Mesenchymal stem cell (in vitro differentiated cells and primary cell): ENCODE measurements around the gene FAM13C.

Source experiments
- DNase-seq: peaks from one replicate; pipeline ENCODE4 v3.0.0-alpha.2; 2013
- H2AFZ ChIP-seq: one replicate; pipeline ENCODE4 v1.6.1; 2013; ENCODE audit warnings: low read depth, mild to moderate bottlenecking, control low read depth, inconsistent platforms, low read length, moderate library complexity
- H2AK5ac ChIP-seq: 2 replicates; pipeline ENCODE4 v1.6.1; 2013; ENCODE audit warnings: low read length, moderate library complexity, mild to moderate bottlenecking, inconsistent platforms; ENCODE audit not compliant: severe bottlenecking
- H2BK120ac ChIP-seq: one replicate; pipeline ENCODE4 v1.6.1; 2013; ENCODE audit warnings: low read depth, mild to moderate bottlenecking, inconsistent platforms, low read length, moderate library complexity
- H2BK12ac ChIP-seq, 2 experiments: one replicate each; pipeline ENCODE4 v1.6.1; 2013; ENCODE audit warnings: inconsistent platforms in 2 of 2, low read length in 2 of 2, mild to moderate bottlenecking in 2 of 2, moderate library complexity in 2 of 2, control low read depth in 1 of 2
- H2BK15ac ChIP-seq: one replicate; pipeline ENCODE4 v1.6.1; 2013; ENCODE audit warnings: mild to moderate bottlenecking, low read depth, inconsistent platforms; ENCODE audit not compliant: poor library complexity, severe bottlenecking
- H2BK5ac ChIP-seq: 2 replicates; pipeline ENCODE4 v1.6.1; 2013; ENCODE audit warnings: low read depth, mild to moderate bottlenecking, low read length, control low read depth, inconsistent platforms; ENCODE audit not compliant: poor library complexity, severe bottlenecking
- H3K14ac ChIP-seq, 2 experiments: one replicate each; pipeline ENCODE4 v1.6.1; 2013; ENCODE audit warnings: inconsistent platforms in 2 of 2, low read length in 2 of 2, control low read depth in 1 of 2, mild to moderate bottlenecking in 1 of 2, moderate library complexity in 1 of 2
- H3K18ac ChIP-seq, 2 experiments: one replicate each; pipeline ENCODE4 v1.6.1; 2013; ENCODE audit warnings: inconsistent platforms in 2 of 2, low read length in 2 of 2, control low read depth in 1 of 2, low read depth in 1 of 2, mild to moderate bottlenecking in 1 of 2
- H3K23ac ChIP-seq, 2 experiments: one replicate each; pipeline ENCODE4 v1.6.1; 2013; ENCODE audit warnings: inconsistent platforms in 2 of 2, low read length in 2 of 2, mild to moderate bottlenecking in 2 of 2, moderate library complexity in 2 of 2, control low read depth in 1 of 2
- H3K27ac ChIP-seq: 2 replicates; pipeline ENCODE4 v1.5.1; 2013; ENCODE audit warnings: mild to moderate bottlenecking, moderate library complexity, low read length, control low read depth, inconsistent platforms; ENCODE audit not compliant: poor library complexity, severe bottlenecking
- H3K27me3 ChIP-seq, 2 experiments: 2 replicates each; pipeline versions ENCODE4 v1.6.1 to v1.7.0; 2013; ENCODE audit warnings: low read length in 2 of 2, mild to moderate bottlenecking in 2 of 2, moderate library complexity in 2 of 2, control low read depth in 1 of 2, inconsistent platforms in 1 of 2; ENCODE audit not compliant: control insufficient read depth in 1 of 2, insufficient read depth in 1 of 2
- H3K36me3 ChIP-seq, 2 experiments: 2 replicates each; pipeline versions ENCODE4 v1.6.1 to v1.7.0; 2013; ENCODE audit warnings: low read length in 2 of 2, control low read depth in 1 of 2, inconsistent platforms in 1 of 2, low read depth in 1 of 2, mild to moderate bottlenecking in 1 of 2; ENCODE audit not compliant: insufficient read depth in 2 of 2, control insufficient read depth in 1 of 2
- H3K4ac ChIP-seq, 2 experiments: one replicate each; pipeline ENCODE4 v1.6.1; 2013; ENCODE audit warnings: inconsistent platforms in 2 of 2, low read length in 2 of 2, mild to moderate bottlenecking in 2 of 2, moderate library complexity in 2 of 2, control low read depth in 1 of 2, low read depth in 1 of 2
- H3K4me1 ChIP-seq: 2 replicates; pipeline ENCODE4 v1.6.1; 2013; ENCODE audit warnings: low read depth, low read length, control low read depth; ENCODE audit not compliant: control insufficient read depth, insufficient read depth
- H3K4me2 ChIP-seq: 2 replicates; pipeline ENCODE4 v1.6.1; 2013; ENCODE audit warnings: low read length, mild to moderate bottlenecking, inconsistent platforms; ENCODE audit not compliant: poor library complexity, severe bottlenecking
- H3K4me3 ChIP-seq, 2 experiments: 2 replicates each; pipeline versions ENCODE4 v1.5.1 to v1.7.0; 2013; ENCODE audit warnings: low read length in 2 of 2, mild to moderate bottlenecking in 2 of 2, control low read depth in 1 of 2, low read depth in 1 of 2; ENCODE audit not compliant: insufficient read depth in 1 of 2
- H3K79me1 ChIP-seq: replicated peaks from 2 replicates; pipeline ENCODE4 v1.6.1; 2013; ENCODE audit warnings: mild to moderate bottlenecking, control low read depth, low read length, inconsistent platforms; ENCODE audit not compliant: poor library complexity, severe bottlenecking
- H3K9ac ChIP-seq: 2 replicates; pipeline ENCODE4 v1.7.0; 2013; ENCODE audit warnings: mild to moderate bottlenecking, low read length, moderate library complexity
- H3K9me3 ChIP-seq: 2 replicates; pipeline ENCODE4 v1.7.0; 2013; ENCODE audit warnings: mild to moderate bottlenecking, low read length; ENCODE audit not compliant: control insufficient read depth
- H4K8ac ChIP-seq: one replicate; pipeline ENCODE4 v1.6.1; 2013; ENCODE audit warnings: inconsistent platforms, mild to moderate bottlenecking, low read length, moderate library complexity
- H4K91ac ChIP-seq: one replicate; pipeline ENCODE4 v1.6.1; 2013; ENCODE audit warnings: mild to moderate bottlenecking, low read length, inconsistent platforms
- whole genome bisulfite sequencing: methylation state at CpG from one replicate; pipeline ENCODE4 v1.1.7; 2013; ENCODE audit warnings: mixed read lengths; 5-methylcytosine and 5-hydroxymethylcytosine counted together

The FAM13C gene

DNA sequence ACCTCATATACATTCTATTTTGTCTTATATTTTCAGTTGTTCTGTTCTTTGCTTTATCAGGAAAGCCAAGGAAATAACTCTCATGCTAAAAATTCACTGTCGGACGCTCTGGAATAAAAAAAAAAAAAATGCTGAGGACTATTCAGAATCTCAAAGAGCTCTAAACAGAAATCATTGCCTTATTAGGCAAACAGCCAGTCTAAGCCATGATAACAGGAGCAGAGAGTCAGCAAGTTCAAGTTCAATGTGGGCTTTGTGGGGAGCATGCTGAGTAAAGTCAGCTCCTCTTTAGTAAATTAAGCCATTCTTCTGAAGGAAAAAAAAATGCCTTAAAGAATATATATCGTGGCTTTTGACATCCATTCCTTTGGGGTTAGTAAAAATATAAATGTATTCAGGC lies 13.6 kb upstream of the FAM13C start:
- H3K9ac ChIP-seq, result no peak overlapping the region
- H2BK15ac ChIP-seq, result no peak overlapping the region
- H3K4me2 ChIP-seq, result no peak overlapping the region
- DNase-seq, result no peak
- H2BK5ac ChIP-seq, result no peak overlapping the region
- no peaks in the 10 kb centered on the region for H3K27me3 ChIP-seq
- H2BK12ac ChIP-seq, result no peak overlapping the region
- no peak overlapping the region for H4K8ac ChIP-seq
- H2BK120ac ChIP-seq, result no peak overlapping the region
- H3K79me1 ChIP-seq, result no peaks in the 10 kb centered on the region
- WGBS, result 100% methylated on average over 2 of the region's 3 CpGs
- no peak overlapping the region for H3K4ac ChIP-seq
- H4K91ac ChIP-seq, result no peak overlapping the region
- no peaks in the 10 kb centered on the region for H3K9me3 ChIP-seq
- no peak overlapping the region for H2AFZ ChIP-seq
- H3K4me1 ChIP-seq, result no peaks in the 10 kb centered on the region
- no peak overlapping the region for H2AK5ac ChIP-seq
- no peak overlapping the region for H3K27ac ChIP-seq
- no peak overlapping the region for H3K23ac ChIP-seq
- H3K14ac ChIP-seq, result no peak overlapping the region
- no peaks in the 10 kb centered on the region for H3K36me3 ChIP-seq
- H3K18ac ChIP-seq, result no peak overlapping the region
- no peak overlapping the region for H3K4me3 ChIP-seq

DNA sequence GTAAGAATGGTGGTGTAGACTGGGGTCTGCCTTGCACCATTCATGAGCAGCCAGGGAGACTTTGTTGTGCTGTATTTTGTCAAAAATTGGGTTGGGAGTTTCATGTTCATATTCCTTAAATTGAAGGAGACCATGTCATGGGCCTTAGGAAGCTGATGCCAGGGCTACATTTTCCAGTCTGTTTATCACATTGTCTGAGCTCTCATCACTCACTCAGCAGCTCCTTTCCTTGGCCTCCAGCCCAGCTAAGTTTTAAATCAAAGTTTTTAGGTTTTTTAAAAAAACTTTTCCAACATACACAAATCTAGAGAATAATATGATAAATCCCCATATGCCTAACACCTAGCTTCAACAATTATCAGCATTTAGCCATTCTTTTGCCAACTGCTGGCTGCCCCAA lies 12.6 kb upstream of the FAM13C start:
- H3K79me1 ChIP-seq, result no peaks in the 10 kb centered on the region
- H2BK15ac ChIP-seq, result no peak overlapping the region
- H3K27me3 ChIP-seq, result no peaks in the 10 kb centered on the region
- H3K4me3 ChIP-seq, result no peak overlapping the region
- H3K23ac ChIP-seq, result no peak overlapping the region
- no peak overlapping the region for H4K91ac ChIP-seq
- H3K4me2 ChIP-seq, result no peak overlapping the region
- DNase-seq, result no peak
- H3K18ac ChIP-seq, result peak overlapping the region in 1 of 2 experiments; percentile 43
- no peak overlapping the region for H4K8ac ChIP-seq
- no peak overlapping the region for H2AFZ ChIP-seq
- H3K4ac ChIP-seq, result no peak overlapping the region
- H2BK12ac ChIP-seq, result peak overlapping the region in 1 of 2 experiments; percentile 71
- no peaks in the 10 kb centered on the region for H3K4me1 ChIP-seq
- no peaks in the 10 kb centered on the region for H3K9me3 ChIP-seq
- no peak overlapping the region for H3K14ac ChIP-seq
- H2BK5ac ChIP-seq, result no peak overlapping the region
- no peak overlapping the region for H3K27ac ChIP-seq
- H2AK5ac ChIP-seq, result no peak overlapping the region
- H3K36me3 ChIP-seq, result no peaks in the 10 kb centered on the region
- no peak overlapping the region for H2BK120ac ChIP-seq
- H3K9ac ChIP-seq, result no peak overlapping the region

- H2BK12ac ChIP-seq, result no peak overlapping the region
- H3K36me3 ChIP-seq, result no peaks in the 10 kb centered on the region
- H4K8ac ChIP-seq, result no peak overlapping the region
- no peaks in the 10 kb centered on the region for H3K79me1 ChIP-seq
- WGBS, result 84% methylated on average over 1 of the region's 3 CpGs
- no peaks in the 10 kb centered on the region for H3K27me3 ChIP-seq
- no peak overlapping the region for H3K18ac ChIP-seq
- H2BK15ac ChIP-seq, result no peak overlapping the region
- no peak overlapping the region for H2AK5ac ChIP-seq
- no peak overlapping the region for H3K4ac ChIP-seq
- no peak overlapping the region for H3K27ac ChIP-seq
- no peak overlapping the region for H3K4me3 ChIP-seq
- H3K9me3 ChIP-seq, result no peaks in the 10 kb centered on the region
- H3K9ac ChIP-seq, result peak overlapping the region; percentile 6
- no peak overlapping the region for H2BK5ac ChIP-seq
- no peaks in the 10 kb centered on the region for H3K4me1 ChIP-seq
- H3K23ac ChIP-seq, result no peak overlapping the region
- no peak overlapping the region for H2BK120ac ChIP-seq
- H4K91ac ChIP-seq, result no peak overlapping the region
- H3K14ac ChIP-seq, result no peak overlapping the region
- DNase-seq, result peak; percentile 28
- no peak overlapping the region for H3K4me2 ChIP-seq
- no peak overlapping the region for H2AFZ ChIP-seq
Observed at GRCh38 chr10:59373071-59373470, 10.7 kb upstream of the FAM13C start.

GRCh38 chr10:59372543-59372942 lies 10.2 kb upstream of the FAM13C start:
- H2AK5ac ChIP-seq, result no peak overlapping the region
- H3K4ac ChIP-seq, result no peak overlapping the region
- no peak overlapping the region for H3K4me2 ChIP-seq
- no peak overlapping the region for H3K27ac ChIP-seq
- no peaks in the 10 kb centered on the region for H3K36me3 ChIP-seq
- no CpG with 5 or more reads among the region's 1 CpG for WGBS
- no peak overlapping the region for H2BK12ac ChIP-seq
- no peak overlapping the region for H2BK120ac ChIP-seq
- H3K9me3 ChIP-seq, result no peaks in the 10 kb centered on the region
- no peaks in the 10 kb centered on the region for H3K4me1 ChIP-seq
- no peak overlapping the region for H2BK5ac ChIP-seq
- no peaks in the 10 kb centered on the region for H3K27me3 ChIP-seq
- H3K18ac ChIP-seq, result no peak overlapping the region
- no peak overlapping the region for H3K4me3 ChIP-seq
- no peak overlapping the region for H4K8ac ChIP-seq
- no peak overlapping the region for H3K14ac ChIP-seq
- H3K9ac ChIP-seq, result peak overlapping the region; percentile 6
- no peak overlapping the region for H2BK15ac ChIP-seq
- H3K23ac ChIP-seq, result no peak overlapping the region
- DNase-seq, result peak; percentile 28
- H2AFZ ChIP-seq, result no peak overlapping the region
- no peaks in the 10 kb centered on the region for H3K79me1 ChIP-seq
- H4K91ac ChIP-seq, result no peak overlapping the region
